CD4-positive, alpha-beta T cell treated with Interleukin-15 for 4 hours (primary cell): Measurements from ENCODE around the gene CEP112.

Source experiments
- DNase-seq: peaks from one replicate; pipeline ENCODE4 v3.0.0-alpha.2; 2020; ENCODE audit warnings: low spot score

Gene CEP112

DNA sequence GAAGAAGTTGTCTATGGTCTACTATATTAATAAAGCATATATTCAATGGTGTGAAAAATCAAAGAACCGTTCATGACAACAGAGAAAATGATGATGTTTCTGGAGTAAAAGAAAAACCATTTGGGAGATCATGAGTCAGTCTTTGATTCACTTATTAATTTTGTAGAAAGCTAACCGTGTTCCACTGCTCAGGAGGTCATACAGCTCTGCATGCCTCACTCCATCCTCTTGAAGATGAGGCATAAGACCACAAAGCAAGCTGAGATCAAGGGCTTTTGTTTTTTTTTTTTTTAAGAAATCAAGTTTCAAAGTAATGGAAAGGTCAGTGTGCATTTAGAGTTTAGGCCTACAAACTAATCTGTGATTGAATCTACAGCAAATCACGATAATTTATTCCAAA is 206.4 kb downstream of the CEP112 start:
- no peak for DNase-seq

DNA sequence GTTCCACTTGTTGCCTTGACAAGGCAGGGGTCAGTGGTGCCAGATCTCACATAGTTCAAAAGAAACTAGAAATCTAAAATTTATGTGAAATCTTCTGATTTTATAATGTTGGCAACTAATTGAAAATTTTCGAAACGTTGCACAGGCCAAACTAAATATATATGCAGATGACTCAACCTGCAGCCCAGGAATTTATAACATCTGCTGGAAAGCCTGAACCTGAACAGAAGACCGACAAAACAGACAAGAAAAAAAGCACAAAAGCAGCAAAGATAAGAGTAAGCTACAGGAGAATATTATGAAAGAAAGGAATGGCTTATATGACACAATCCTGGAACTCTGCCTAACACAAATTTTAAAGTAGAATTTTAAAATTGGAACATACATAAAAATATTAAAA is 207.6 kb downstream of the CEP112 start:
- DNase-seq: no peak

GRCh38 chr17:65978871-65979270 is 213.1 kb downstream of the CEP112 start:
- DNase-seq: no peak

- no peak for DNase-seq
These were observed 214.9 kb downstream of the CEP112 start for GRCh38 chr17:65977041-65977440.

- DNase-seq: no peak
These were observed 216.1 kb downstream of the CEP112 start for GRCh38 chr17:65975878-65976277.

- no peak for DNase-seq
These were observed 218.7 kb downstream of the CEP112 start for GRCh38 chr17:65973237-65973636.

GRCh38 chr17:65967372-65967771 is 224.6 kb downstream of the CEP112 start:
- no peak for DNase-seq

DNA sequence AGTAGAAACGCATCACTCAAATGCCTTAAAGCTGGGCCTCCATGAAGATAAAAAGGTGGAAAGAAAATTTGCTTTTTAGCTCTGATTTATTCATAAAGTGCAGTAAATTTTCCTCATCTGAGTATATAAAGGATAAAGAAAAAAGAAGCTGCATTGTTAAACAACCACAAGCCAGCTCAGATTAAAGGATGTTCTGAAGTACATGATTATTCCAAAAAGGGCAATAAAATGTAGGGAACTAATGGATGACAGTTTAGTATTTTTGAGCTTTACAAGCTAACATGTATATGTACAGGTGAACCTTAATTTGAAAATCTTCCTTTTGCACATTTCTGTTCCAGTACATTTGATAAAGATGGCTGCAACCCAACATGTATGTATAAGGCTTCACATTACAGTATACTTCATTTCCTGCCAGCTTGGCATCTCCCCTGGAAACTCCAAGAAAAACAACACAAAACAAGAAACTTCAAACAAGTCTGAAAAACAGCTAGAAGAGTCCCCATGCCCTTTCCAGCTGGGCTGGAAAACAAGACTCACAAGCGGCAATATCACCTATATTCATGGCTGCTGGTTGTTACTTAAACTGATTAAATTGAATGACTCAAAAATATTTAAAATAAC is 225.7 kb downstream of the CEP112 start:
- DNase-seq: no peak

- no peak for DNase-seq
These were observed 228.8 kb downstream of the CEP112 start for GRCh38 chr17:65963179-65963578.

- DNase-seq: no peak
These were observed 232.3 kb downstream of the CEP112 start for GRCh38 chr17:65959630-65960029.

- no peak for DNase-seq
These were observed 235.1 kb downstream of the CEP112 start for GRCh38 chr17:65956814-65957213.

GRCh38 chr17:65954148-65954449 is 237.8 kb downstream of the CEP112 start:
- DNase-seq: no peak

- no peak for DNase-seq
These were observed 238.4 kb downstream of the CEP112 start for GRCh38 chr17:65953316-65954147.

- DNase-seq: no peak
These were observed 239.3 kb downstream of the CEP112 start for GRCh38 chr17:65952586-65952985.

DNA sequence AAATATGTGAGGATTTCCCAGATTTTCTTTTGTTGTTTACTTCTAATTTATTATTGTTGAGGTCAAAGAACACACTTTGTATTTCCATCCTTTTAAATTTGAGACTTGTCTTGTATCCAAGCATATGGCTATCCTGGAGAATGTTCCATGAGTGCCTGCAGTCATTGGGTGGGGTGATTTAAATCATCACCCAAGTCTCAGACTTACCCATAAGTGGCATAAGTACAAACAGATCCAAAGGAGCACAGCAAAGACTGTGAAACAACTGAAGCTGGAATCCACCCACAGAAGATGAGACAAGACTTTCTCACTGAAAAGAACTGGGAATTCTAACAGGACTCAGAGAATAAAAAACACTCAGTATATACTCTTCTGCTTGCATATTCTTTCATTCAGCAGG is 239.9 kb downstream of the CEP112 start:
- no peak for DNase-seq

DNA sequence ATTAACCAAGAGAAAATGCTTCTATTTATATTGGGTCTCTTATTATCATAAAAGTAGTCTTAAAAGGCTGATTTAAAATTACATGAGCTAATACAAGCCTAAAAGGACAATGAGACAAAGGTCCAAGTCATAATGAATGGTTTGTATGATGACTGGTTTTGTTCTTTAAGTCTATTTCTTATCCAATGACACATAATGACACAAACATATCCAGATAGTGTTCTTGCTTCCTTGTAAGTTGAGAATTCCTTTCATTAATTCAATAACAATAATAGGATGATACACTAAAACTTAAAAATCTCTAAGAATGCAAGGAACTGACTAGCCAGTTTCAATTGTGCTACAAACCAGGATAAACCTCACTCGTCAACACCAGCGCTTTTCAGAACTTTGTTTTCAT is 244.1 kb downstream of the CEP112 start:
- DNase-seq: no peak

- DNase-seq: no peak
These were observed 249.3 kb downstream of the CEP112 start for GRCh38 chr17:65942592-65942991.

- DNase-seq: no peak
These were observed 250.5 kb downstream of the CEP112 start for GRCh38 chr17:65941356-65941899.

GRCh38 chr17:65936013-65936412 is 255.9 kb downstream of the CEP112 start:
- no peak for DNase-seq

- DNase-seq: no peak
These were observed 258.6 kb downstream of the CEP112 start for GRCh38 chr17:65933290-65933689.

- DNase-seq: no peak
These were observed 260.4 kb downstream of the CEP112 start for GRCh38 chr17:65931246-65932149.

- no peak for DNase-seq
These were observed 261.7 kb downstream of the CEP112 start for GRCh38 chr17:65930140-65930730.
